GM12864 (cell line): Measurements from ENCODE around the gene RNF13.
"Not testable (repeated sequence)": the region's sequence is repeated elsewhere in the genome, so short reads cannot be mapped to it uniquely, and the experiment has no call there.

Experiments used
- DNase-seq: peaks from one replicate; pipeline ENCODE4 v3.0.0-alpha.2; 2011; ENCODE audit warnings: low read depth
- H3K4me3 ChIP-seq: 2 replicates; pipeline ENCODE4 v1.5.1; 2011; ENCODE audit warnings: mild to moderate bottlenecking, low read depth, low read length, control low read depth
- CTCF ChIP-seq: IDR thresholded peaks from 2 replicates; pipeline ENCODE4 v1.5.1; 2011; ENCODE audit warnings: low read depth, mild to moderate bottlenecking, moderate library complexity, low read length, control low read depth, inconsistent platforms; ENCODE audit errors: missing control alignments

Gene RNF13

GRCh38 chr3:149933858-149934257, 120.8 kb downstream of the RNF13 start:
- no peak overlapping the region for H3K4me3 ChIP-seq
- no peak for DNase-seq

GRCh38 chr3:149934524-149934923, 121.5 kb downstream of the RNF13 start:
- TF ChIP-seq CTCF = no peak
- no peak for DNase-seq
- H3K4me3 ChIP-seq = no peak overlapping the region

More at GRCh38 chr3:149933858-149934257, 120.8 kb downstream of the RNF13 start:
- no peak for TF ChIP-seq CTCF

GRCh38 chr3:149936812-149937230, 123.8 kb downstream of the RNF13 start:
- DNase-seq = peak; percentile 26
- peak; percentile 83 for TF ChIP-seq CTCF
- no peak overlapping the region for H3K4me3 ChIP-seq

GRCh38 chr3:149938392-149939055, 125.5 kb downstream of the RNF13 start:
- not testable (repeated sequence) for H3K4me3 ChIP-seq

GRCh38 chr3:149941186-149941585, 128.2 kb downstream of the RNF13 start:
- H3K4me3 ChIP-seq = no peak overlapping the region
- no peak for TF ChIP-seq CTCF
- DNase-seq = no peak

More at GRCh38 chr3:149938392-149939055, 125.5 kb downstream of the RNF13 start:
- DNase-seq = not testable (repeated sequence)

- TF ChIP-seq CTCF = no peak
- no peak for DNase-seq
- no peak overlapping the region for H3K4me3 ChIP-seq
These were observed 128.9 kb downstream of the RNF13 start for GRCh38 chr3:149941946-149942345.

GRCh38 chr3:149942409-149942808, 129.4 kb downstream of the RNF13 start:
- TF ChIP-seq CTCF = no peak
- no peak overlapping the region for H3K4me3 ChIP-seq
- DNase-seq = no peak

GRCh38 chr3:149943966-149944365, 131.0 kb downstream of the RNF13 start:
- H3K4me3 ChIP-seq, DNase-seq: not testable (repeated sequence)
